ENCODE data around the gene FDPS. TPM values are rescaled to one million over a fixed set of nuclear protein-coding genes. Genes with fewer than 3 reads are reported as not detected.

FDPS gene
- 100 to 1,000 TPM; 277 to 292 TPM for total RNA-seq

GRCh38 chr1:155308493-155309422, at the start of gene FDPS:
TSS of gene FDPS (plus strand) at chr1:155308866. CDS start at chr1:155309790, 924 bp downstream.

GRCh38 chr1:155261852-155262673, 46.6 kb upstream of the FDPS start, which contains the start of gene SCAMP3:
TSS of gene SCAMP3 (minus strand) at chr1:155262360. CDS start at chr1:155262151, 209 bp downstream.

GRCh38 chr1:155273343-155274245, 35.1 kb upstream of the FDPS start, which contains the start of gene CLK2:
TSS of gene CLK2 (minus strand) at chr1:155273504. CDS start at chr1:155270977, 2,527 bp downstream.

GRCh38 chr1:155277070-155277901, 31.4 kb upstream of the FDPS start, which contains the start of gene HCN3:
TSS of gene HCN3 (plus strand) at chr1:155277463. CDS start at chr1:155277591, 128 bp downstream.

GRCh38 chr1:155301342-155301841, 7.3 kb upstream of the FDPS start, which contains the start of gene PKLR:
TSS of gene PKLR (minus strand) at chr1:155301438. CDS start at chr1:155301395, 43 bp downstream.

GRCh38 chr1:155320661-155321617, 12.3 kb downstream of the FDPS start, which contains the start of gene RUSC1:
TSS of gene RUSC1 (plus strand) at chr1:155320894. CDS start at chr1:155321774, 880 bp downstream.

Small RNA genes within 50 kb of the gene (microRNA-seq; reads per million reads assigned to microRNA genes)
- not detected for gene MIR555 (ENCODE audit: borderline microRNAs expressed, borderline replicate concordance)

Other genes starting within 250 kb of the FDPS start
- 1 to 10 TPM; 9.0 to 9.6 TPM for gene EFNA4, start 245.1 kb upstream of the FDPS start, total RNA-seq
- gene EFNA3, start 230.0 kb upstream of the FDPS start, total RNA-seq = 1 to 10 TPM; 4.1 to 4.2 TPM
- under 1 TPM; 0.25 to 0.26 TPM for gene EFNA1, start 181.0 kb upstream of the FDPS start, total RNA-seq
- gene SLC50A1, start 173.0 kb upstream of the FDPS start, total RNA-seq = 10 to 100 TPM; 44.1 to 49.0 TPM
- 10 to 100 TPM; 60.3 to 66.8 TPM for gene DPM3, start 168.3 kb upstream of the FDPS start, total RNA-seq
- 100 to 1,000 TPM; 173 to 190 TPM for gene KRTCAP2, start 135.6 kb upstream of the FDPS start, total RNA-seq
- gene TRIM46, start 135.0 kb upstream of the FDPS start, total RNA-seq = 10 to 100 TPM; 16.4 to 19.1 TPM
- 10 to 100 TPM; 28.2 to 31.5 TPM for gene THBS3, start 101.0 kb upstream of the FDPS start, total RNA-seq
- 10 to 100 TPM; 30.3 to 30.6 TPM for gene MTX1, start 100.2 kb upstream of the FDPS start, total RNA-seq
- gene ENTREP3, start 53.4 kb upstream of the FDPS start, total RNA-seq = 10 to 100 TPM; 21.1 to 23.2 TPM
- gene SCAMP3, start 46.5 kb upstream of the FDPS start, total RNA-seq = 10 to 100 TPM; 83.3 to 85.5 TPM
- 100 to 1,000 TPM; 100 to 104 TPM for gene CLK2, start 35.4 kb upstream of the FDPS start, total RNA-seq
- 1 to 10 TPM; 4.3 TPM for gene HCN3, start 31.4 kb upstream of the FDPS start, total RNA-seq
- not detected for gene PKLR, start 7.4 kb upstream of the FDPS start, total RNA-seq
- 10 to 100 TPM; 22.4 to 24.5 TPM for gene RUSC1, start 12.0 kb downstream of the FDPS start, total RNA-seq

Measured in activated naive CD4-positive, alpha-beta T cell treated with anti-CD3 and anti-CD28 coated beads, Interleukin-2, amount 10 ng/mL, durations not matched to agents 5 hours and 36 hours (primary cell).